Testis (tissue), 2 donors: Measurements from ENCODE around the gene MAMDC2.

Source experiments
- POLR2A ChIP-seq: fragments of 450-650 bp; IDR thresholded peaks from one replicate; pipeline ENCODE4 v1.6.1; 2017; ENCODE audit warnings: antibody characterized with exemption, mild to moderate bottlenecking, moderate library complexity
- TF ChIP-seq, protein P1 (sequence below), 3 experiments: fragments of 450-650 bp in 2 of 3; fragments of 200-600 bp in 1 of 3; sonication (generic) in 1 of 3; IDR thresholded peaks; one replicate each; pipeline ENCODE4 v1.5.1; 2016 to 2019; ENCODE audit warnings: antibody characterized with exemption in 3 of 3, mild to moderate bottlenecking in 2 of 3, moderate library complexity in 1 of 3

DNA sequence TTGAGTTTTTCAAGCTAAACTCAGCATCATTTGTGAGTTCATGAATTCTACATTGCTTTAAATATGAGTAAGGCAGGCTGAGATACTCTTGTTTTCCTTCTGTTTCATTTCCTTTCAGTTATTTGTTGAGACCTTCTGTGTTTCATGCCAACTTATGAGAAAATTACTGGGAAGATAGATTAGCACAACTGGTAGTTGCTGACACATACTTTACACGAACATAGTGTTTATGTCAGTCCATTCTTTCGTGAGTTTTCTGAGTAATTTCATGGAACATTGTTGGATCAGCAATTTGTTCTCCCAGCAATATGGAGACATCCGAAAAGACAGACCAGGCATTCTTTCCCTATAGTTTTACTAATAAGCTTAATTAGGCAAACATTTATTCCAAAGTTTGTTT, 113.1 kb downstream of the MAMDC2 start:
- TF ChIP-seq, protein P1, sequence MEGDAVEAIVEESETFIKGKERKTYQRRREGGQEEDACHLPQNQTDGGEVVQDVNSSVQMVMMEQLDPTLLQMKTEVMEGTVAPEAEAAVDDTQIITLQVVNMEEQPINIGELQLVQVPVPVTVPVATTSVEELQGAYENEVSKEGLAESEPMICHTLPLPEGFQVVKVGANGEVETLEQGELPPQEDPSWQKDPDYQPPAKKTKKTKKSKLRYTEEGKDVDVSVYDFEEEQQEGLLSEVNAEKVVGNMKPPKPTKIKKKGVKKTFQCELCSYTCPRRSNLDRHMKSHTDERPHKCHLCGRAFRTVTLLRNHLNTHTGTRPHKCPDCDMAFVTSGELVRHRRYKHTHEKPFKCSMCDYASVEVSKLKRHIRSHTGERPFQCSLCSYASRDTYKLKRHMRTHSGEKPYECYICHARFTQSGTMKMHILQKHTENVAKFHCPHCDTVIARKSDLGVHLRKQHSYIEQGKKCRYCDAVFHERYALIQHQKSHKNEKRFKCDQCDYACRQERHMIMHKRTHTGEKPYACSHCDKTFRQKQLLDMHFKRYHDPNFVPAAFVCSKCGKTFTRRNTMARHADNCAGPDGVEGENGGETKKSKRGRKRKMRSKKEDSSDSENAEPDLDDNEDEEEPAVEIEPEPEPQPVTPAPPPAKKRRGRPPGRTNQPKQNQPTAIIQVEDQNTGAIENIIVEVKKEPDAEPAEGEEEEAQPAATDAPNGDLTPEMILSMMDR (IDR thresholded peaks at IDR 0.05): no peak
- TF ChIP-seq POLR2A: no peak
